ENCODE data around the gene BRD7. TPM values are rescaled to one million over a fixed set of nuclear protein-coding genes. Genes with fewer than 3 reads are reported as not detected.

Gene BRD7
- total and polyA plus RNA-seq, 11 donors, result 29.8 to 49.7 (median 43.7) TPM

- peaks cover 0 to 82% (median 55%) of the 10 kb centered on the region in 9 donors for H3K36me3 ChIP-seq
- peaks cover 0 to 3% (median 0%) of the 10 kb centered on the region in 12 donors for H3K9me3 ChIP-seq
- peaks cover 0 to 26% (median 12%) of the 10 kb centered on the region in 12 donors for H3K4me1 ChIP-seq
- TF ChIP-seq, protein P1, sequence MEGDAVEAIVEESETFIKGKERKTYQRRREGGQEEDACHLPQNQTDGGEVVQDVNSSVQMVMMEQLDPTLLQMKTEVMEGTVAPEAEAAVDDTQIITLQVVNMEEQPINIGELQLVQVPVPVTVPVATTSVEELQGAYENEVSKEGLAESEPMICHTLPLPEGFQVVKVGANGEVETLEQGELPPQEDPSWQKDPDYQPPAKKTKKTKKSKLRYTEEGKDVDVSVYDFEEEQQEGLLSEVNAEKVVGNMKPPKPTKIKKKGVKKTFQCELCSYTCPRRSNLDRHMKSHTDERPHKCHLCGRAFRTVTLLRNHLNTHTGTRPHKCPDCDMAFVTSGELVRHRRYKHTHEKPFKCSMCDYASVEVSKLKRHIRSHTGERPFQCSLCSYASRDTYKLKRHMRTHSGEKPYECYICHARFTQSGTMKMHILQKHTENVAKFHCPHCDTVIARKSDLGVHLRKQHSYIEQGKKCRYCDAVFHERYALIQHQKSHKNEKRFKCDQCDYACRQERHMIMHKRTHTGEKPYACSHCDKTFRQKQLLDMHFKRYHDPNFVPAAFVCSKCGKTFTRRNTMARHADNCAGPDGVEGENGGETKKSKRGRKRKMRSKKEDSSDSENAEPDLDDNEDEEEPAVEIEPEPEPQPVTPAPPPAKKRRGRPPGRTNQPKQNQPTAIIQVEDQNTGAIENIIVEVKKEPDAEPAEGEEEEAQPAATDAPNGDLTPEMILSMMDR (IDR thresholded peaks at IDR 0.05), result no peak
- TF ChIP-seq POLR2A (IDR thresholded peaks at IDR 0.05), result no peak
- WGBS, 4 donors, result 62 to 68% (median 66%) methylated on average over 6 of the region's 6 CpGs
- ATAC-seq (peak in 1 of 4 donors; percentile 74), DNase-seq (no peak)
- no peak overlapping the region for H3K4me3 ChIP-seq
- peak overlapping the region in 1 of 12 donors; percentile 40 for H3K27ac ChIP-seq
- intact Hi-C loops (cut with DNase I), result loop anchor here in 5 of 10 donors (5.0 to 10.0 kb wide), 4 partner anchors 148 to 445 kb away; partner anchors contain the start of gene CNEP1R1 (in 3 of the 5)
- H3K27me3 ChIP-seq, result no peaks in the 10 kb centered on the region
Observed at GRCh38 chr16:50360033-50360778, 8.6 kb downstream of the BRD7 start.

GRCh38 chr16:50359626-50360025, 9.2 kb downstream of the BRD7 start:
- ATAC-seq, result no peak
- intact Hi-C loops (cut with DNase I), result loop anchor here (5.0 to 10.0 kb wide), 11 partner anchors 115 to 445 kb away; partner anchors contain the start of genes CNEP1R1 (in 6 of the 10) and TENT4B (in 1 of the 10)
- WGBS, 4 donors, result 48 to 67% (median 58%) methylated on average over 1 of the region's 1 CpG
- Histone ChIP-seq H3K27ac (no peak overlapping the region), H3K27me3 (no peaks in the 10 kb centered on the region), H3K4me1 (peaks cover 0 to 21% (median 12%) of the 10 kb centered on the region in 12 donors), H3K4me3 (no peak overlapping the region), H3K9me3 (peaks cover 0 to 6% (median 0%) of the 10 kb centered on the region in 12 donors), H3K36me3 (peaks cover 0 to 76% (median 55%) of the 10 kb centered on the region in 9 donors)
- no peak for DNase-seq
- TF ChIP-seq, protein P1 (IDR thresholded peaks at IDR 0.05), result no peak
- no peak for TF ChIP-seq POLR2A (IDR thresholded peaks at IDR 0.05)

GRCh38 chr16:50354629-50355456, 13.9 kb downstream of the BRD7 start:
- TF ChIP-seq, protein P1 (IDR thresholded peaks at IDR 0.05), result peak; percentile 38 to 73 (median 61)
- no peak for TF ChIP-seq POLR2A (IDR thresholded peaks at IDR 0.05)
- ATAC-seq (no peak), DNase-seq (no peak)
- Histone ChIP-seq H3K4me1 (peaks cover 0 to 6% (median 0%) of the 10 kb centered on the region in 12 donors), H3K27ac (peak overlapping the region in 2 of 12 donors; percentile 7 to 16), H3K4me3 (no peak overlapping the region), H3K27me3 (no peaks in the 10 kb centered on the region), H3K36me3 (peaks cover 0 to 78% (median 57%) of the 10 kb centered on the region in 9 donors), H3K9me3 (peaks cover 0 to 6% (median 0%) of the 10 kb centered on the region in 12 donors)
- 74 to 79% (median 78%) methylated on average over 11 of the region's 11 CpGs for WGBS, 4 donors
- intact Hi-C loops (cut with DNase I), result loop anchor here (5.0 to 10.0 kb wide), 9 partner anchors 110 to 333 kb away; partner anchors contain the start of genes CNEP1R1 (in 3 of the 10) and TENT4B (in 1 of the 10)

Measured in heart left ventricle (tissue), 16 donors.